ENCODE results near the gene LAGE3. TPM values are rescaled to one million over a fixed set of nuclear protein-coding genes. Genes with fewer than 3 reads are reported as not detected.

LAGE3 gene
- total and polyA plus RNA-seq, 2 of the 8 experiments (the other 6 are each of a cell fraction or from before 2014, with no cell fraction given) = 44.5 to 102 TPM

- ChIA-PET POLR2A (ENCODE audit: partially characterized antibody) (interaction anchor here (1.2 kb wide), 1 partner anchor 15 kb away, joined by 3 read pairs; no protein-coding TSS in a partner anchor), CTCF (ENCODE audit: partially characterized antibody) (interaction anchor here (1.0 to 1.1 kb wide), 2 partner anchors 10 to 64 kb away, joined by 3 read pairs; no protein-coding TSS in a partner anchor)
- H4K5ac ChIP-seq (ENCODE audit: insufficient read length, low read depth, low read length) = no peak overlapping the region
- no peak overlapping the region for H3K27ac ChIP-seq (ENCODE audit: low read depth, low read length)
- H3K79me2 ChIP-seq (ENCODE audit: control insufficient read depth in 1 of 2, insufficient read depth in 2 of 2, low read length in 2 of 2) = no peaks in the 10 kb centered on the region
- H3K14ac ChIP-seq (ENCODE audit: insufficient read length) = no peak overlapping the region
- H2AK5ac ChIP-seq (ENCODE audit: low read depth, low read length) = no peak overlapping the region
- no peak overlapping the region for H2BK20ac ChIP-seq (ENCODE audit: low read length)
- DNase-seq (ENCODE audit: low read depth in 1 of 2, low spot score in 2 of 2) (no peak), FAIRE-seq (no peak)
- no peak overlapping the region for H2BK120ac ChIP-seq (replicated peaks; ENCODE audit: low read depth, low read length)
- no peak overlapping the region for H2BK12ac ChIP-seq (ENCODE audit: low read depth, low read length)
- no peaks in the 10 kb centered on the region for H3K23me2 ChIP-seq (ENCODE audit: low read depth, low read length)
- no peak overlapping the region for H3K18ac ChIP-seq (ENCODE audit: extremely low read depth, low read length)
- H4K8ac ChIP-seq (ENCODE audit: extremely low read depth, insufficient read depth, low read length) = no peak overlapping the region
- no peak overlapping the region for H2BK5ac ChIP-seq (ENCODE audit: low read depth, low read length)
- no peak overlapping the region for H4K91ac ChIP-seq (replicated peaks; ENCODE audit: insufficient read length, low read length)
- H3K9ac ChIP-seq (replicated peaks in 1 of 4; ENCODE audit: extremely low read depth in 1 of 4, low read depth in 3 of 4, low read length in 3 of 4) = no peak overlapping the region
- peaks cover 0 to 29% (median 5%) of the 10 kb centered on the region in 4 experiments; a peak in 5 of 8 replicates for H3K36me3 ChIP-seq (ENCODE audit: control insufficient read depth in 2 of 4, insufficient read depth in 4 of 4, low read length in 3 of 4)
- H2AFZ ChIP-seq (ENCODE audit: low read length) = no peak overlapping the region
- H3K79me1 ChIP-seq (ENCODE audit: low read depth, low read length) = no peaks in the 10 kb centered on the region
- no peaks in the 10 kb centered on the region for H3K27me3 ChIP-seq (replicated peaks in 1 of 4; ENCODE audit: control insufficient read depth in 3 of 4, extremely low read depth in 1 of 4, insufficient read depth in 3 of 4, low read length in 3 of 4)
- 93% methylated on average over 12 of the region's 14 CpGs; no CpG with 5 or more reads in 1 of the 2 experiments for WGBS, 2 experiments (ENCODE audit: extremely low coverage in 1 of 2, insufficient coverage in 1 of 2, insufficient read length in 1 of 2, insufficient replicate concordance in 2 of 2, low coverage in 1 of 2, low lambda C conversion rate in 2 of 2, missing lambda C conversion rate in 1 of 2)
- H3K4me3 ChIP-seq (ENCODE audit: extremely low read depth in 1 of 4, insufficient read depth in 2 of 4, low read depth in 3 of 4, low read length in 4 of 4) = no peak overlapping the region
- H3K56ac ChIP-seq (replicated peaks; ENCODE audit: insufficient read length, low read depth, low read length) = no peak overlapping the region
- no peaks in the 10 kb centered on the region for H3K9me3 ChIP-seq (ENCODE audit: insufficient read depth in 2 of 2, low read depth in 1 of 2, low read length in 1 of 2)
- no peaks in the 10 kb centered on the region for H3K4me1 ChIP-seq (replicated peaks in 1 of 4; ENCODE audit: control insufficient read depth in 3 of 4, insufficient read depth in 4 of 4, low read length in 3 of 4)
- no peak overlapping the region for H3K4me2 ChIP-seq (ENCODE audit: insufficient read depth in 1 of 2, low read depth in 2 of 2, low read length in 2 of 2)
- no peak overlapping the region for H3K23ac ChIP-seq (ENCODE audit: insufficient read length)
- H4K20me1 ChIP-seq (replicated peaks in 1 of 2; ENCODE audit: control insufficient read depth in 1 of 2, insufficient read depth in 2 of 2, low read length in 2 of 2) = no peaks in the 10 kb centered on the region
- H2BK15ac ChIP-seq (ENCODE audit: low read length) = no peak overlapping the region
- no peak overlapping the region for H3K4ac ChIP-seq (replicated peaks; ENCODE audit: insufficient read length, low read depth, low read length)
- TF ChIP-seq GABPA (IDR thresholded peaks at IDR 0.05; ENCODE audit: borderline replicate concordance, insufficient read depth, low read length) (no peak), SAP30 (IDR thresholded peaks at IDR 0.05; ENCODE audit: insufficient read depth, insufficient replicate concordance, low read length) (no peak), TEAD4 (IDR thresholded peaks at IDR 0.05; ENCODE audit: low read depth, low read length) (no peak), BCL11A (IDR thresholded peaks at IDR 0.05; ENCODE audit: low read depth in 2 of 2, low read length in 2 of 2) (no peak)
Measured at GRCh38 chrX:154470434-154470833, 8.6 kb downstream of the LAGE3 start.
